GM19023 (cell line): ENCODE measurements around the gene LRRC14B.
"Not testable (repeated sequence)": the region's sequence is repeated elsewhere in the genome, so short reads cannot be mapped to it uniquely, and the experiment has no call there.

ENCODE experiments used
- ATAC-seq: cut with Tn5 transposase; IDR thresholded peaks from one replicate; pipeline ENCODE4 v1.9.1; 2021; ENCODE audit warnings: mild to moderate bottlenecking, moderate library complexity; ENCODE audit not compliant: unreplicated experiment

The LRRC14B gene

GRCh38 chr5:159448-160172, 31.7 kb upstream of the LRRC14B start:
- no peak for ATAC-seq

DNA sequence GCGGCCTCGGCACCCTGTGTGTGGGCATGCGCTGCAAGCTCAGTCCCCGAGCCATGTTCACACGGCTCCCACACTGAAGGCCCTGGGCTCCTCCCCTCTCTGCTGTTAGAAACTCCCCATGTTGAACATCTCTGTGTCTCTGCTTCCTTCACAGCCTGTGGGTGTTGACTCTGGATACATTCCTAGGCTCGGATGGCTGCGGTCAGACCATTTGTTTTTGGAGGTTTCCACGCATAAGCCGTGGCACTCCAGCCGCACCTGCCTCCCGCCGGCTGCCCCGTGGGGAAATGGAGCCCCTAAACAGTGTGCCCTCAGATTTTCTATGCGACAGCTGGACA, 31.2 kb upstream of the LRRC14B start:
- ATAC-seq = no peak

- ATAC-seq = no peak
Observed at GRCh38 chr5:160921-161802, 30.1 kb upstream of the LRRC14B start.

GRCh38 chr5:161803-162110, 29.5 kb upstream of the LRRC14B start:
- no peak for ATAC-seq

GRCh38 chr5:162190-162564, 29.1 kb upstream of the LRRC14B start:
- ATAC-seq = no peak

DNA sequence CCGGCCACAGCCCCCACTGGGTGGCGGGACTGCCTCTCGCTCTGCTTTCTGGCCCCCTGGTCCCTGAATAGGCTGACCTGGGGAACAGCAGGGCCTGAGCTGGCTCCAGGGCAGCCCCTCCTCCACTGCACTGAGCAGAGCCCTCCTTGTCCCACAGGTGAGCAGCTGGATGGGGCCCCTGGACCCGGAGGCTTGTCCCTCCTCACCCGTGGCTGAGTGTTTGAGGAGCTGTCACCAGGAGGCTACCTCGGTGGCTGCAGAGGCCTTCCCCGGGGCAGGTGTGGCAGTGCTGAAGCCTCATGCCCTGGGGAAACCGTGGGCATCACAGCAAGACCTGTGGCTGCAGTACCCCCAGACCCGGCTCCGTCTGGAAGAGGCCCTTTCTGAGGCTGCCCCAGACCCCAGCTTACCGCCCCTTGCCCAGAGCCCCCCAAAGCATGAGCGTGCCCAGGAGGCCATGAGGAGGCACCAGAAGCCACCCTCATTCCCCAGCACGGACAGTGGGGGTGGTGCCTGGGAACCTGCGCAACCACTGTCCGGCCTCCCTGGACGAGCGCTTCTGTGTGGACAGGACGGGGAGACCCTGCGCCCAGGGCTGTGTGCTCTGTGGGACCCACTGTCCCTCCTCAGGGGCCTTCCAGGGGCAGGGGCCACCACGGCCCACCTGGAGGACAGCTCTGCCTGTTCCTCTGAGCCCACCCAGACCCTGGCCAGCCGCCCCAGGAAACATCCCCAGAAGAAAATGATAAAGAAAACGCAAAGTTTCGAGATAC, 28.5 kb upstream of the LRRC14B start:
- ATAC-seq = no peak

GRCh38 chr5:163338-163620, 28.0 kb upstream of the LRRC14B start:
- no peak for ATAC-seq

GRCh38 chr5:163841-164240, 27.5 kb upstream of the LRRC14B start:
- no peak for ATAC-seq

DNA sequence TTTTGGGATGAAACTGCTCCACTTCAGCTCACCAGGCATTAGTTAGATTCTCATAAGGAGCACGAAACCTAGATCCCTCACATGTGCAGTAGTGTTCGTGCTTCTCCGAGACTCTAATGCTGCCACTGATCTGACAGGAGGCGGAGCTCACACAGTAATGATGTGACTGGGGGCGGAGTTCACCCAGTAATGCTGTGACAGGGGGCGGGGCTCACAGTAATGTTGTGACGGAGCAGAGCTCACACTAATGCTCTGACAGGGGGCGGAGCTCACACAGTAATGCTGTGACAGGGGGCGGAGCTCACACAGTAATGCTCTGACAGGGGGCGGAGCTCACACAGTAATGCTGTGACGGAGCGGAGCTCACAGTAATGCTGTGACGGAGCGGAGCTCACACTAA, 27.1 kb upstream of the LRRC14B start:
- no peak for ATAC-seq

GRCh38 chr5:164783-165182, 26.5 kb upstream of the LRRC14B start:
- not testable (repeated sequence) for ATAC-seq

DNA sequence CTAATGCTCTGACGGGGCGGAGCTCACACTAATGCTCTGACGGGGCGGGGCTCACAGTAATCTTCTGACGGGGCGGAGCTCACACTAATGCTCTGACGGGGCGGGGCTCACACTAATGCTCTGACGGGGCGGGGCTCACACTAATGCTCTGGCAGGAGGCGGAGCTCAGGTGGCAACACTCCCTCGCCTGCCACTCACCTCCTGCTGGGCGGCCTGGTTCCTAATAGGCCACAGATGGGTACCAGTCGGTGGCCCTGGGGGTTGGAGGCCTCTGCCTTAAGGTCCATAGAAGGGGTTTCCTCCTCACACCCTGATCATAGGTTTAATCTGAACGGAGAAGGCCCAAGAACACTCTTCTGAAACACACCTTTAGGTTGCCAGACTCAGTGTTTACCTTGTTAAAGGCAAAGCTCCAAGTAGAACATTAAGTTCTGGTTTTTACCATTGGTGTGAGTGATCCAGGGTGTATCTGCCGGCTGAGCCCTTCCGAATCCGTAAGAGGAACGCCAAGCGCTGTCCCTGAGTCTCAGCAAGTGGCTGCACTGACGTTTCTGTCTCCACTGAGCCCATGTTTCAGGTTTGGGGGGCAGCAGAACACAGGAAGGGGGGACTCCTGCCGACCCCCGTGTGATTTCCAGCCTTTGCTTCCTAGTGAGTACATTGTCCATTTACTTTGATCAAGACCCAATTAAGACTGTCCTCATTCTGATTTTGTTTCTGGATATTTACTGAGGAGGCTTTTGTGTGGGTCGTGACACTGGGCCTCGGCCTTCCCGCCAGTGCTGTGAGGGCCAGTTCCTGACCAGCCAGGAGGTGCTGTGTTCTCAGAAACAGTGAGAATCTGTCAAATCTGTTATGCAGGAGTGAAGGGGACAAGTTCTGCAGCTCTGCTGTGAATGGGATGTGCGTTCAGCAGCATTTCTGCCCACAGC, 24.6 kb upstream of the LRRC14B start:
- no peak for ATAC-seq

DNA sequence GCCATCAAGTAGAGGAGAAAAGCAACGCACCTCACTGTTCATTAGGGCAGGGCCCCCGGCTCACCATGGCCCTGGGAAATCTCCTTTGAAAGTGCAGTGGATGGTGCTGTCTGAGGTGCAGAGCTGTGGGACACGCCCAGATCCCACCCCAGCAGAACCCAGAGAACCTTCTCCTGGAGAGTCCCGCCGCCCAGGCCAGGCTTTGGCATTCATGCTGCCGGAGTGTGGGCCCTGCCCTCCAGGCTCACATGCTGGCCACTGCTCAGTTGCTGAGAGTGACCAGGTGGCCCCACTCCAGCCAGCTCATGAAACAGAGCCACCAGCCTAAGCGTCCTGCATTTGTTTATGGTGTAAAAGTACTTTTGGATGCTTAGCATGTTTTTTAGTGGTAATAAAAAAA, 23.8 kb upstream of the LRRC14B start:
- no peak for ATAC-seq

DNA sequence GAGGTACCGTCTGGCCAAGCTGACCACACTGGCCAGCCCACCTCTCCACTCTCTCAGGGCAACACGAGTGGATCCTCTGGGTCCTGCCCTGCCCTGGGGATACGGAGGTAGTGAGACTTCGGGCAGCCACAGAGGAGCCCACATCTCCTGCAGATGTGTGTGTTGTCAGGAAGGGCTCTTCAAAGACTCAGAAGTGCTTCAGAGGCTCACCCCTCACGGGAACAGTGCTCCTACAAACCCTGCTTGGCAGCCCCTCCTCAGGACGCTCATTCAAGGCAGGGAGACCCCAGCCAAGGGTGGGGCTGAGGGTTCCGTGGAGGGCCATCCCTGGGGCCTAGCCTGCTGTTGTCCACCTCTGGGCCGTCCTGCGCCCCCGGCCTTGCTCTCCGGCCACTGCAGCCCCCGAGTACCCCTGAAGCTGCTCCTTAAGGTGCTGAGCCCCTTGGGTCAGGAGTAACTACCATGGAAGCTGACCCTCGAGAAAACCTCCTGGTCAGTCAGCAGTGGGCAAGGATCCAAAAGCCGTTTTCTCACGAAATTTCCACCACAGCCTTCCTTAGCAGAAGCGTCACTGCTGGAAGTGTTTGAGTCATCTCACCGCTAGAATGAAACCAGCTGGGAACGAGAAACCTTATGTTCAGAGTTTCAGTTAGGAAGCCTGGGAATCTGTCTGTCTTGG, 23.2 kb upstream of the LRRC14B start:
- no peak for ATAC-seq

DNA sequence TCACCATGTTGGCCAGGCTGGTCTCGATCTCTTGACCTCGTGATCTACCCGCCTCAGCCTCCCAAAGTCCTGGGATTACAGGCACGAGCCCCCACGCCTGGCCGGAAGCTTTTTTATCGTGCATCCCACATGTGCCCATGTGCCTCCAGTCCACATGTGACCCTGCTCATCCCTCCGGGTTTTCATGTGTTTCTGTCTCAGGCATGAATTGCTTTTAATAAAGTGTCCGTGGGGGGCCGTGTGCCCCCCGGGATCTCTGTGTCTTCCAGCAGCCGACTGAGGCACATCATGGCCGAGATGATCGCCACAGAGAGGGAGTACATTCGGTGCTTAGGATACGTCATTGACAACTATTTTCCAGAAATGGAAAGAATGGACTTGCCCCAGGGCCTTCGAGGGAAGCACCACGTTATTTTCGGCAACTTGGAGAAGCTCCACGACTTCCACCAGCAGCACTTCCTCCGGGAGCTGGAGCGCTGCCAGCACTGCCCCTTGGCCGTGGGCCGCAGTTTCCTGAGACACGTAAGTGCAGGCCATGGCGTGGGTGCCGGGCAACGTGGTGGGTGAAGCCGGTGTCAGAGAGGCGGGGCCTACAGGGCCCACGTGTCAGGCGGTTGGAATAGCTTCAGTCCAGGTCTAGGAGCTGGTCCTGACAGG, 22.1 kb upstream of the LRRC14B start:
- ATAC-seq = no peak

- ATAC-seq = no peak
Observed at GRCh38 chr5:169728-170094, 21.6 kb upstream of the LRRC14B start.

DNA sequence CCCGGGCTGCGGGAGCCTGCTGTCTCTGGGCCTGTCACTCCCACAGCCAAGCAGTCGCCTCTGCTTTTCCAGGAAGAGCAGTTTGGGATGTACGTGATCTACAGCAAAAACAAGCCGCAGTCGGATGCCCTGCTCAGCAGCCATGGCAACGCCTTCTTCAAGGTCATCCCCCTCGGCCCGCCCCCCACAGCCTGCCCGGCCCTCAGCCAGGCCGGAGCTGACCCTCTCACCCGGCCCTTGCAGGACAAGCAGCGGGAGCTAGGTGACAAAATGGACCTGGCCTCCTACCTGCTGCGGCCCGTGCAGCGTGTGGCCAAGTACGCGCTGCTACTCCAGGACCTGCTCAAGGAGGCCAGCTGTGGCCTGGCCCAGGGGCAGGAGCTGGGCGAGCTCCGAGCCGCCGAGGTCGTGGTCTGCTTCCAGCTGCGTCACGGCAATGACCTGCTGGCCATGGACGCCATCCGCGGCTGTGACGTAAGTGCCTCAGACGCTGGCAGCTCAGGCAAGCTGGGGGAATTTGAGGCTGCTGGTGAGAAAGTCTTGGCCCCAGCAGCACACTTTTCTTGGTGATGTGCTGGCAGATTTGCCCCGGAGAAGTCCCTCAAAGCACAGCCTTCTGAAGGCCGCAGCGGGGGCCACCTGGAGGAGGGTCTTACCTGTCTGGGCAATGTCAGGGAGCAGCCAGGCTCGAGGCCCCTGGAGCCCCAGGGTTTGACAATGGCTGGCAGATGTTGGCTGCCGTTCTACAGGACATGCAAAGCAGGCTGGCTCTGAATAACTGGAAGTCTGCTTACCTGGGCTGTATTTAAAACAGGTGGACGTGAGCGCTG, 20.1 kb upstream of the LRRC14B start:
- no peak for ATAC-seq

DNA sequence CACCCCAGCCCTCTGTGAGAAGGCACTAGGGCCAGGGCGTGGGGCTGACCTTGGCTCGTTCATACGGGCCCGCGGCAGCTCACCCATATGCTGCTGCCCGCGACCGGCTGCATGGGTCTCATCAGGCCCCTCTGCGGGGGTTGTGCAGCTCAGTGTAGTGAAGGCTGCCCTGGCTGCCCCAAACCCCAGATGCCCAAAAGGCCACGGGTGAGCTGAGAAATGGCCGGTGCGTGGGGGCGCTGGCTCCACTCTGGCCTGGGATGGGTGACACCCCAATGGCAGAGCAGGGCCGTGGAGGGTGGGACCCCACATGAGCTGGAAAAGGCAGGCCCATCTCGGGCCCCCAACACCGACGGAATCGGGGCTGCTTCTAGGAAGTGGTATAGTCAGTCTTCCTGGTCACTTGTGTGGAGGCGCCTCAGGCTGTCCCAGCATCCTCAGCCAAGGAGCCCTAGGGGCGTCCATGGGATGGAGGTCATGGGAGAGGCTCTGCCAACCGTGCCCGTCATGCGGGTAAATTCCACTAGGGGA, 19.4 kb upstream of the LRRC14B start:
- no peak for ATAC-seq

GRCh38 chr5:172421-172820, 18.9 kb upstream of the LRRC14B start:
- ATAC-seq = no peak

GRCh38 chr5:172841-173251, 18.4 kb upstream of the LRRC14B start:
- no peak for ATAC-seq
